Hepatocyte (in vitro differentiated cells): ENCODE measurements around the gene MARCHF2. TPM values are rescaled to one million over a fixed set of nuclear protein-coding genes. Genes with fewer than 3 reads are reported as not detected.

Experiments used
- DNase-seq: peaks from one replicate; pipeline ENCODE4 v3.0.0-alpha.2; 2016; ENCODE audit warnings: low spot score
- H2AFZ ChIP-seq: fragments of 200-600 bp; sonication (generic); 2 replicates; pipeline ENCODE4 v1.6.0; 2016; ENCODE audit warnings: antibody characterized with exemption, mild to moderate bottlenecking
- H3K27ac ChIP-seq: fragments of 200-600 bp; sonication (generic); 2 replicates; pipeline ENCODE4 v1.5.1; 2016; ENCODE audit warnings: mild to moderate bottlenecking
- H3K27me3 ChIP-seq: fragments of 200-600 bp; sonication (generic); 2 replicates; pipeline ENCODE4 v1.6.1; 2016
- H3K36me3 ChIP-seq: fragments of 200-600 bp; sonication (generic); replicated peaks from 2 replicates; pipeline ENCODE4 v1.5.1; 2016; ENCODE audit warnings: low read depth; ENCODE audit not compliant: insufficient read depth
- H3K4me1 ChIP-seq: fragments of 200-600 bp; sonication (generic); 2 replicates; pipeline ENCODE4 v1.5.1; 2016; ENCODE audit warnings: mild to moderate bottlenecking, moderate library complexity; ENCODE audit not compliant: insufficient read depth
- H3K4me2 ChIP-seq: fragments of 200-600 bp; sonication (generic); 2 replicates; pipeline ENCODE4 v1.6.0; 2016
- H3K4me3 ChIP-seq: fragments of 200-600 bp; sonication (generic); 2 replicates; pipeline ENCODE4 v1.5.1; 2016; ENCODE audit warnings: mild to moderate bottlenecking
- H3K79me2 ChIP-seq: fragments of 200-600 bp; sonication (generic); 2 replicates; pipeline ENCODE4 v1.6.0; 2017; ENCODE audit warnings: mild to moderate bottlenecking
- H3K9me2 ChIP-seq: fragments of 200-600 bp; sonication (generic); replicated peaks from 2 replicates; pipeline ENCODE4 v1.6.0; 2017; ENCODE audit warnings: mild to moderate bottlenecking; ENCODE audit not compliant: insufficient read depth
- H3K9me3 ChIP-seq: fragments of 200-600 bp; sonication (generic); 2 replicates; pipeline ENCODE4 v1.5.1; 2016; ENCODE audit warnings: low read depth, mild to moderate bottlenecking
- H4K20me1 ChIP-seq: fragments of 200-600 bp; sonication (generic); 2 replicates; pipeline ENCODE4 v1.6.0; 2016; ENCODE audit warnings: mild to moderate bottlenecking; ENCODE audit not compliant: insufficient read depth, poor library complexity, severe bottlenecking
- EZH2 ChIP-seq: fragments of 200-600 bp; sonication (generic); IDR thresholded peaks from 2 replicates; pipeline ENCODE4 v1.6.1; 2016; ENCODE audit warnings: antibody characterized with exemption, mild to moderate bottlenecking, borderline replicate concordance
- EZH2phosphoT487 ChIP-seq: fragments of 200-600 bp; sonication (generic); IDR thresholded peaks from one replicate; pipeline ENCODE4 v1.6.1; 2018; ENCODE audit warnings: antibody characterized with exemption, mild to moderate bottlenecking, low read depth, moderate library complexity; ENCODE audit not compliant: unreplicated experiment, severe bottlenecking
- WGBS: methylation state at CpG from one replicate; pipeline ENCODE4 v1.1.6; 2016; ENCODE audit warnings: low lambda C conversion rate; ENCODE audit errors: missing lambda C conversion rate; 5-methylcytosine and 5-hydroxymethylcytosine counted together
- polyA plus RNA-seq: library from polyadenylated mRNA; unstranded; fragments of >200 nt; fragmentation: Nextera tagmentation; extraction: Ambion mirVana; gene quantifications from 2 replicates; pipeline ENCODE4 v1.2.1, GENCODE V29; 2016
- total RNA-seq: library from RNA; depleted of rRNA; stranded (reverse); fragments of >200 nt; gene quantifications from 2 replicates; pipeline ENCODE4 v1.2.3, GENCODE V29; 2014
- TF ChIP-seq, protein P1 (sequence below): fragments of 200-600 bp; sonication (generic); IDR thresholded peaks from 2 replicates; pipeline ENCODE4 v1.5.1; 2016; ENCODE audit warnings: antibody characterized with exemption, mild to moderate bottlenecking; ENCODE audit not compliant: poor library complexity

The MARCHF2 gene
- total and polyA plus RNA-seq, 2 experiments from 2014 or later: 38.5 to 73.5 TPM

DNA sequence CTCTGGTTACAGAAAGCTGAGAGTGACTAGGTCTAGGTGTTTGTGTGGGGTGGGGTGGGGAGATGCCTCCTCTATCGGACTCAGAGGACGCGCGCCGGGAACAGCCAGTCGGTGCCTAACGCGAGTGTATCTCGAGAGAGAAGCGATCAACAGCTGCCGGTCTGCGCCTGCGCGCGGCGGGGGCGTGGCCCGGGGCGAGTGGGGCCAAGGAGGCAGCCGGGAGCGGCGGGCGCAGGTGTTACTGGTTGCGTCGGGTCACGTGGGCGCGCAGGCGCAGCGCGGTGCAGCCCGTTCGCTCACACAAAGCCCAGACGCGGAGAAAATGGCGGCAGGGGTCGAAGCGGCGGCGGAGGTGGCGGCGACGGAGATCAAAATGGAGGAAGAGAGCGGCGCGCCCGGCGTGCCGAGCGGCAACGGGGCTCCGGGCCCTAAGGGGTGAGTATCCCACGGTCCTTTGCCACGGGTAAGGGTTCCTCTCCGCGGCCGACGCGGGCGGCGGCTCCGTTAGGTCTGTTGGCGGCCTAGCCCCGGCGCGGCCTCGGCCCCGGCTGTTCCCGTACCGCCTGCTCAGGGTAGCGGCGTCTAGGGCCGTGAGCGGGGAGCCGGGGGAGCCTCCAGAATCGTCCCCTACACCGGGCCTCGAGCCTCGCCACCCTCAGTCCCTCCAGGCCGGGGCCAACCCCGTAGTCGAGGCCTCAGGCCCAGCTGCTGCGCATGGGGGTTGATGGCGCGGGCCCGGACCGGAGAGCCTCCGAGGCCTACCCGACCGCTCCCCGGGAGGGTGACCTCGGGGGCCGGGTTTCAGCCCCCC is 31.8 kb downstream of the MARCHF2 start, which contains the start of gene HNRNPM:
HNRNPM (plus strand) TSS at position 299 of the 811 bp plus-strand sequence; CDS start at position 323, 24 bp downstream.
- H3K4me3 ChIP-seq: peak within 1 kb of the TSS; percentile 89
- TF ChIP-seq EZH2 (no peak), EZH2phosphoT487 (no peak)
- TF ChIP-seq, protein P1, sequence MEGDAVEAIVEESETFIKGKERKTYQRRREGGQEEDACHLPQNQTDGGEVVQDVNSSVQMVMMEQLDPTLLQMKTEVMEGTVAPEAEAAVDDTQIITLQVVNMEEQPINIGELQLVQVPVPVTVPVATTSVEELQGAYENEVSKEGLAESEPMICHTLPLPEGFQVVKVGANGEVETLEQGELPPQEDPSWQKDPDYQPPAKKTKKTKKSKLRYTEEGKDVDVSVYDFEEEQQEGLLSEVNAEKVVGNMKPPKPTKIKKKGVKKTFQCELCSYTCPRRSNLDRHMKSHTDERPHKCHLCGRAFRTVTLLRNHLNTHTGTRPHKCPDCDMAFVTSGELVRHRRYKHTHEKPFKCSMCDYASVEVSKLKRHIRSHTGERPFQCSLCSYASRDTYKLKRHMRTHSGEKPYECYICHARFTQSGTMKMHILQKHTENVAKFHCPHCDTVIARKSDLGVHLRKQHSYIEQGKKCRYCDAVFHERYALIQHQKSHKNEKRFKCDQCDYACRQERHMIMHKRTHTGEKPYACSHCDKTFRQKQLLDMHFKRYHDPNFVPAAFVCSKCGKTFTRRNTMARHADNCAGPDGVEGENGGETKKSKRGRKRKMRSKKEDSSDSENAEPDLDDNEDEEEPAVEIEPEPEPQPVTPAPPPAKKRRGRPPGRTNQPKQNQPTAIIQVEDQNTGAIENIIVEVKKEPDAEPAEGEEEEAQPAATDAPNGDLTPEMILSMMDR: no peak
- H3K27ac ChIP-seq: peak within 1 kb of the TSS; percentile 95
- H3K27me3 ChIP-seq: no peaks in the 10 kb centered on the region
- WGBS: under 1% methylated on average over 87 of the region's 93 CpGs
- peak; percentile 99 for DNase-seq
- no peaks in the 10 kb centered on the region for H3K9me3 ChIP-seq
- H2AFZ ChIP-seq: peak within 1 kb of the TSS; percentile 98
- H3K79me2 ChIP-seq: peaks cover 48% of the 10 kb centered on the region
- H4K20me1 ChIP-seq: peaks cover 46% of the 10 kb centered on the region
- H3K9me2 ChIP-seq: no peaks in the 10 kb centered on the region
- peak within 1 kb of the TSS; percentile 88 for H3K4me2 ChIP-seq
- no peaks in the 10 kb centered on the region for H3K36me3 ChIP-seq
- peaks cover 33% of the 10 kb centered on the region for H3K4me1 ChIP-seq

DNA sequence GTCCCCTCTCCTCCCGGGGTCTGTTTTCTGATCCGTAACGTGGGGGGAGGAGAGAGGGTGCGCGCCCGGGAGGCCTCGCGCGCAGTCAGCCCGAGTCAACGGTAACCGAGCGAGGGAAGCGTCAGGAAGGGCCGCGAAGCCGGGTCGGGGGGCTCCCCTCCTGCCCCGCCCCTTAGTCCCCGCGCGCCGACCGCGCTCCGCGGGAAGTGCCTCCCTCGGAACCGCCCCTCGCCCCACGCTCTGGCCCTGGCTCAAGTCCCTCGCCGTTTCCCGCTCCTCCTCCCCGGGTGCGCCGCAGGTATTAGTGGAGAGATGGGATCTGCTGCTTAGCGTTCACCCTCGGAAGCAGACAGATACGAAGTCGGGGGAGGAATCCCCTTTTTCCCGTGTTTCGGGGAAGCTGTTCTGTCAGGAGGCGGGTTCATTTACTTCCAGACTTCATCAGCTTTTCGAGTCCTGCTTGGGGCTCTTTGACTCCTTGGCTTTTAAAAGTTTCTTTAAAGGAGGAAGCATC is 32.4 kb downstream of the MARCHF2 start:
- peaks cover 38% of the 10 kb centered on the region for H3K4me1 ChIP-seq
- peak overlapping the region; percentile 88 for H3K4me2 ChIP-seq
- H2AFZ ChIP-seq: peak overlapping the region; percentile 47
- peak overlapping the region; percentile 95 for H3K27ac ChIP-seq
- peak overlapping the region; percentile 89 for H3K4me3 ChIP-seq
- H3K79me2 ChIP-seq: peaks cover 55% of the 10 kb centered on the region
- DNase-seq: peak; percentile 70
- H3K9me2 ChIP-seq: no peaks in the 10 kb centered on the region
- TF ChIP-seq, protein P1: no peak
- TF ChIP-seq EZH2 (no peak), EZH2phosphoT487 (no peak)
- no peaks in the 10 kb centered on the region for H3K36me3 ChIP-seq
- no peaks in the 10 kb centered on the region for H3K27me3 ChIP-seq
- H3K9me3 ChIP-seq: no peaks in the 10 kb centered on the region
- peaks cover 53% of the 10 kb centered on the region for H4K20me1 ChIP-seq
- WGBS: under 1% methylated on average over 21 of the region's 45 CpGs

DNA sequence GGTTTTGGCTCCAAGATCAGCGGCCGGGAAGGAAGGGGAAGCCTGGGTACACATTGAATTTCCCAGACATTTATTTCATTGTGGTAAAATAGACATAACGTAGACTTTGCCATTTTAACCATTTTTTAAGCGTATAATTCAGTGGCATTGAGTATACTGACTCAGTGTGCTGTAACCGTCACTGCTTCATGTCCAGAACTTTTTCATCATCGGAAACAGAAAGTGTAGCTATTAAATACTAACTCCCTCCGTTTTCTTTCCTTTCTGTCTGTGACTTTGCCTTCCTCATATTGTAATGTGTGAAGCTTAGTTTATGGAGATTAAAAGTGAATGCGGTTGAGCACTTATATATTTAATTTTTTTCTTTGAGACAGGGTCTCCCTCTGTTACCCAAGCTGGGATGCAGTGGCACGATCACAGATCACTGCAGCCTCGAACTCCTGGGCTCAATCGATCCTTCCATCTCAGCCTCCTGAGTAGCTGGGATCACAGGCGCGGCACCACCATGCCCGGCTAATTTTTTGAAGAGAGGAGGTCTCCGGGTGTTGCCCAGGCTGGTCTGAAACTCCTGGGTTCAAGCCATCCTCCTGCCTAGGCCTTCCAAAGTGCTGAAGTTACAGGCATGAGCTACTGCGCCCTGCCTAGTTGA is 33.1 kb downstream of the MARCHF2 start:
- peaks cover 59% of the 10 kb centered on the region for H4K20me1 ChIP-seq

More for the DNA sequence above, 33.1 kb downstream of the MARCHF2 start:
- no peaks in the 10 kb centered on the region for H3K9me2 ChIP-seq
- no peak for DNase-seq
- H3K4me1 ChIP-seq: peaks cover 39% of the 10 kb centered on the region
- H3K9me3 ChIP-seq: no peaks in the 10 kb centered on the region
- no peak overlapping the region for H2AFZ ChIP-seq
- H3K4me2 ChIP-seq: peak overlapping the region; percentile 88
- no peaks in the 10 kb centered on the region for H3K27me3 ChIP-seq
- no peaks in the 10 kb centered on the region for H3K36me3 ChIP-seq
- H3K4me3 ChIP-seq: peak overlapping the region; percentile 89
- TF ChIP-seq, protein P1: no peak
- TF ChIP-seq EZH2 (no peak), EZH2phosphoT487 (no peak)
- H3K27ac ChIP-seq: peak overlapping the region; percentile 95
- WGBS: 33% methylated on average over 16 of the region's 16 CpGs
- H3K79me2 ChIP-seq: peaks cover 61% of the 10 kb centered on the region
